Endothelial cell of coronary artery (primary cell): ENCODE measurements around the gene CUL4A. TPM values are rescaled to one million over a fixed set of nuclear protein-coding genes. Genes with fewer than 3 reads are reported as not detected.

Experiments
- total RNA-seq: library from RNA; depleted of rRNA; stranded (reverse); fragments of >200 nt; gene quantifications from 2 replicates; pipeline ENCODE4 v1.2.3, GENCODE V29; 2014

The CUL4A gene
- total RNA-seq, result 86.8 and 106 TPM in 2 replicates

DNA sequence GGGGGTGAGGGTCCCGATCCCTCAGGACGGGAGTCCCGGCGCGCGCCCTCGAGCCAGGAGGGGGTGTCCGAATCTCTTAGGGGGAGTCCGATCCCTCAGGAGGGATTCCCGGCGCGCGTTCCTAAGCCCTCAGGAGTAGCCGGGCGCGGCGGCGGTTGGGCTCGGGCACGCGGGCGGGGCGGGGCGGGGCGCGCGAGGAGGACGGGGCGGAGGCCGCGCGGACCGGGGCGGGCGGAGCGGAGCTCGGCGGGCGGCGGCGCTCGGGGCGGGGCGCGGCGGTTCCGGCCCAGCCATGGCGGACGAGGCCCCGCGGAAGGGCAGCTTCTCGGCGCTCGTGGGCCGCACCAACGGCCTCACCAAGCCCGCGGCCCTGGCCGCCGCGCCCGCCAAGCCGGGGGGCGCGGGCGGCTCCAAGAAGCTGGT lies at the start of gene CUL4A:
Gene CUL4A (plus strand): TSS at position 278 of the 423 bp plus-strand sequence. CDS start 15 bp downstream, at position 293.

DNA sequence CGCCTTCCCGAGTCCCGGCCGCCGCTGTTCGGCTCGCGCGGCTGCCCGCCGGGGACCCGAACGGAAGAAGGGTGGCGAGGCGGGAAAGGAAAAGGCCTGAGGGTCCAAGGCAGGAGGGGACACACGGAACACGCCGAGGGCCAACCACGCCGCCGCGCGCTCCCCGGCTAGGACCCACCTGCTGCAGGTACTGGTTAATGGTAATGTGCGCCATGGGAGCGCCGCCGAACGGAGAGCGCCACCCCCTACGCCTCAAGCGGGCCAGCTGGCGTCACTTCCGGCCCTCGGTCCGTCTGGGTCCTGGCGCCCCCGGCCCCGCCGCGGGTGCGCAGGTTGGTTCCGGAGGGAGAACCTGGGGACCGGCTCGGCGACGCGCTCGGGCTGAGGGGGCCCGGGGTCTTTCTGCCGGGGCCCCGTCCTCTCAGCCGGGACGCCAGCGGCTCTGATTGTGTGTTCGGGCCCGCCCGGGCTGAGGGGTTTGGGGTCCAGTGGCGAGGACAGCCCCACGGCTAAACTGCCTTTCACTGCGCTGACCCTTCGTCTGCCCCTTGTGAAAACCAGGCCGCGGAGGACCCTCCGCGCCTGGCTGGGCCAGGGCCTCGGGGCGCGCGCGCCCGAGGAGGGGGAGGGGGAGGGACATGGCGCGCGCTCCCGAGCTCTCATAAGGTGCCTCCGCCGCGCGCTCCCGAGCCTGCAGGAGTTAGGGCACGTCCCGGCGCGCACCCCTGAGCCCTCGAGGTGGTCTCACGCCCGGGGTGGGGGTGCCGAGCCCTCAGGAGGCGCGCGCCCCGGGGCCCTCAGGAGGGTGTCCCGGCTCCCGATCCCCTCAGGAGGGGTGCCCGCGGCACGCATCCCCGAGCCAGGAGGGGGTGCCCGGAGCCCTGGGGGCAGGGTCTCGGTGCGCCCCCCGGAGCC lies 735 bp upstream of the CUL4A start, which contains the start of gene PCID2:
Gene PCID2 (minus strand): TSS at position 249 of the 915 bp plus-strand sequence. CDS start 35 bp downstream, at position 214.

GRCh38 chr13:113296823-113297369 lies 87.5 kb downstream of the CUL4A start, which contains the start of gene LAMP1:
Gene LAMP1 (plus strand): TSS chr13:113297239. CDS start chr13:113297435, 196 bp downstream.

Other genes with a start within 250 kb of the CUL4A start
- 0.09 and 0.75 TPM in 2 replicates for gene MCF2L, start 240.4 kb upstream of the CUL4A start, total RNA-seq
- not detected in 2 replicates for gene F7, start 103.8 kb upstream of the CUL4A start, total RNA-seq
- 1.6 TPM in 1 of 2 replicates, not detected in the other for gene F10, start 86.8 kb upstream of the CUL4A start, total RNA-seq
- gene PROZ, start 51.0 kb upstream of the CUL4A start, total RNA-seq, result not detected in 2 replicates
- gene PCID2, start 944 bp upstream of the CUL4A start, total RNA-seq, result 45.5 and 69.4 TPM in 2 replicates
- gene LAMP1, start 87.6 kb downstream of the CUL4A start, total RNA-seq, result 161 and 183 TPM in 2 replicates
- gene GRTP1, start 154.5 kb downstream of the CUL4A start, total RNA-seq, result 0.19 TPM in 1 of 2 replicates, not detected in the other
- gene ADPRHL1, start 243.9 kb downstream of the CUL4A start, total RNA-seq, result 0.36 and 1.3 TPM in 2 replicates